NCI-H748 treated with DMSO at 0.1 percent for 48 hours (cell line): ENCODE results near the gene ZBTB47.

Experiments
- DNase-seq: peaks from one replicate; lab custom pipeline; 2025; lab: John Stamatoyannopoulos, UW

ZBTB47 gene

DNA sequence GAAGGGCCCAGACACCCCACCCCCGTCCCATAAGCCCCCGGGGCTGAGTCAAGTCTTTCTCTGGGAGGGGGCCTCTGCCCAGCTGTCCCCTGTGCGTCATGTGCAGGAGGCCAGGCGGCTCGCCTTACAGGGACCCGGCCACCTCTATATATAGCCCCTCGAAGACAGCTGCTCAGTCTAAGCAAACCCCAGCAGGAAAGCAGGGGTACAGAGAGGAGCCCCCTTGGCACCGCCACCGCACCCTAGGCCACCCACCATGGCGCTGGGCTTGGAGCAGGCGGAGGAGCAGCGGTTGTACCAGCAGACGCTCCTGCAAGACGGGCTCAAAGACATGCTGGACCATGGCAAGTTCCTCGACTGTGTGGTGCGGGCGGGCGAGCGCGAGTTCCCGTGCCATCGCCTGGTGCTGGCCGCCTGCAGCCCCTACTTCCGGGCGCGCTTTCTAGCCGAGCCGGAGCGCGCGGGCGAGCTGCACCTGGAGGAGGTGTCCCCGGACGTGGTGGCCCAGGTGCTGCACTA is 31.9 kb downstream of the ZBTB47 start, which contains the start of gene KLHL40:
Gene KLHL40 (plus strand): TSS at position 175 of the 519 bp plus-strand sequence. CDS start 82 bp downstream, at position 257.
- no peak for DNase-seq

GRCh38 chr3:42685891-42686820 is 32.7 kb downstream of the ZBTB47 start:
- no peak for DNase-seq

GRCh38 chr3:42686832-42687650 is 33.5 kb downstream of the ZBTB47 start:
- no peak for DNase-seq

- no peak for DNase-seq
These were observed 34.5 kb downstream of the ZBTB47 start for GRCh38 chr3:42688016-42688415.

DNA sequence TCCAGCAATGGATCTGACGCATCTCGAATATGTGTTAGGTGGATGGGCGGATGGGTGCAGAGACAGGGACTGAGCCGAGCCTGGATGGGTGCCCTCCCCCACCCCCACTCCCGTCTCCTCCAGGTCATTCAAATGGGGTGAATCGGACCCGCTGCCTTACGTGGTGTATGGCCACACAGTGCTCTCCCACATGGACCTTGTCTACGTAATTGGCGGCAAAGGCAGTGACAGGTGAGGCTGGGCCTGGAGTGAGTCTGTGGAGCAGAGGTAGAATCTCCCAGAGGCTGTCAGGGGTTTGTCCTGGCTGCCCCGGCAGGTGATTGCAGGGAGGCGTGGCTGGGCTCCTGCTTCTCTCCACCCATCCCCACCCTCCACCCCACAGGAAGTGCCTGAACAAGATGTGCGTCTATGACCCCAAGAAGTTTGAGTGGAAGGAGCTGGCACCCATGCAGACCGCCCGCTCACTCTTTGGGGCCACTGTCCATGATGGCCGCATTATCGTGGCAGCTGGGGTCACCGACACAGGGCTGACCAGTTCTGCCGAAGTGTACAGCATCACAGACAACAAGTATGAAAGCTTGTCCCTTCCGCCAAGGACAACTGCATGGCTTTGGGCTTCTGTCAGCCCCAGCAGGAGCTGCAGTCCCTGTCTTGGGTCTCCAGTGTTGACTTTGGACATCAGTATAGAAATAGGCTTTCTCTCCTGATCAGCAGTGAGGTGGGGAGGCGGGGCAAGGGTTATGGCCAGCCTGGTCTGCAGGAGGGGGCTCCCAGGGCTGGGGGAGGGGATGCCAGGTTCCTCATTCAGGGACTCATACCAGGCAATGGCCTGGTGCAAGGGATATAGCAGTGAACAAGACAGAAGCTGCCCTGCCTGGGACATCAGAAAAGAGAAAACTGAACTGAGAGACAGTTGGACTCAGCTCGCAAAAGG is 35.3 kb downstream of the ZBTB47 start:
- no peak for DNase-seq

GRCh38 chr3:42689421-42690014 is 36.0 kb downstream of the ZBTB47 start:
- DNase-seq: no peak

DNA sequence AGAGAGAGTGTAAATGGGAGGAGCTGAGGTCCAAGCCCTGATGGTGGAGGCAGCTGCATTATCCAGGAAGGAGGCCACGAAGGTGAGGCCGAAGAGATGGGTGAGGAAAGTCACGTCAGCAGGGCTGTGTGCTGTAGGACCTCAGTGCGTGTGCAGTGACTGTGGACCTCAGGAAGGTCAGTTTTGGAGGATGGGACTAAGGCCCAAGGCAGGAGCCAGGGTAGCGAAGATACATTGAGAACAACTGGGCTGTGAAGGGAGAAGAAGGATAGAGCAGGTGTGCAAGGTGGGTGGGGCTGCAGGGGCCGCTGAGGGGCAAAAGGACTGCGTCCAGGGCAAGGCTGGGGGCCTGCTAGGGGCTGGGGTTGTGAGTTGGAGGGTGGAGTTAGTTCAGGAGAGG is 36.7 kb downstream of the ZBTB47 start:
- DNase-seq: no peak

GRCh38 chr3:42690766-42691680 is 37.5 kb downstream of the ZBTB47 start:
- no peak for DNase-seq

GRCh38 chr3:42691816-42692666 is 38.5 kb downstream of the ZBTB47 start:
- no peak for DNase-seq

GRCh38 chr3:42692667-42693529 is 39.4 kb downstream of the ZBTB47 start:
- DNase-seq: no peak

DNA sequence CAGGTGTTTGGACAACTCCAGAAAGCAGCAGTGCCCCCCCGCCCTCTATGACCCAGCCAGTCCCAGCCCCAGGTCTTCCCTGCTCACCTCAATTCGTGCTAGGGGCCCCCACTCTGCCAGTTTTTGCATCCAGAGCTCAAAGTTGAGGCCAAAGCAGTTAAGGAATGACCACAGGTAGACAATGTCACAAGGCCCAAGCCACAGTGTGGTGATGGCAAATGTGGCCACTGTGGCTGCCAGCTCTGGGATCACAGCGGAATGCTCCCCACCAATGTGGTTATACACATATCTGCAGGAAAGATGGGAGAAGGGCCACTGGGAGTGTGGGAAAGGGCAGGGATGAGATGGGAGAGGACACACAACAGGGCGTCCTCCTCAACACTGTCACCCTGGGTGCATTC is 40.0 kb downstream of the ZBTB47 start:
- no peak for DNase-seq

DNA sequence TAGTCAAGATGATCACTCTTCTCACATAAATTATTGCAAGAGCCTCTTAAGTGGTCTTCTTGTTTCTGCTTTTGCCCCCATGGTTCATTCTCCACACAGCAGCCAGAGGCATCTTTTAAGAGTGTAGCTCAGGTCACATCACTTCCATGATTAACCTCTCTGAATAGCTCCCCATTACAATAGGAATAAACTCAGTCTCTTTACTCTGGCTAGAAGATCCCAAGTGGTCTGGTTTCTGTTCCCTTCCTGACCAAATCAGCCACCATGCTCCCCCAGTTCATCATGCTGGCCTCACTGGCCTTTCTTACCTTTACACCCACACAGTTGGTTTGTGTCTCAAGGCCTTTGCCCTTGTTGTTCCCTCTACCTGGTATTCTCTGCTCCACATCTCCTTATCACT is 40.9 kb downstream of the ZBTB47 start:
- no peak for DNase-seq

DNA sequence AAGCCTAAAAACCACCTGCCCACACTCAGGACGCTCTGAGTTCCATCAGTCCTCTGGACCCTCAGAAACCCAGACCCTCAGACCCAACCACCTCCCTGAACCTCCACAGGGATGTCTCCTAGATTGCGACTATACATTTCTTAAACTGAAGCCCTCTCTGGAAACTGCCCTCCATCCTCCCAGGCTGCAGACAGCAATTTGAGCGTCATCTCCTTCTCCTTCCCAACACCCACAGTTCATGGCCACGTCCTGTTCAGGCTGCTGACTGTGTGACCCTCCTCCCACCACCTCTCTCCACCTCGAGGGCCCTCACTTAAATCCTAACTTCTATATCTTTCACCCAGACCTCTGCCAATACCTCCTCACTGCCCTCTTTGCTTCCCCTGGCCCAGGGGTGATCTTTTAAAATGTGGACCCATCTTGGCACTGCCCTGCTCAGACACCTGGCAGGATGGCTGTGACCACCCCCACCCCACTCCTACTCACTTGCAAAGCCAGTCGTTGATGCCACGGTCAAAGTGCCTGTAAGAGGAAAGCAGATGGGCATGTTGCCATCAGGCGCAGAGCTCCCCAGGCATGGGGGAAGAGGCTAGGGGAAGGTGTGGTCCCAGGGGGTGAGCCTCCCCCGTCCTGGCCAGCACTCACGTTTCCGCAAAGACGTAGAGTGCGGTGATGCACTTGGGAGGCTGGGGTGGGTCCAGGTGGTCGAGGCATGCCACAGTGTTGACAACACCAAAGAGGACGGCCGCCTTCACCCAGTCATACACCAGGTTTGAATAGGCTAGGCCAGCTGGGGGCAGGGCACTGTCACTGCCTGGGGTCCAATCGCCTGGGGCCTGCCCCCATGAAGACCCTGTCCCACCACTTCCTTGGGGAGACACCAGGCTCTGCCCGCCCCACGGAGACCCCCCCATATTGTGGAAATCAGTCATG is 43.1 kb downstream of the ZBTB47 start:
- DNase-seq: no peak

DNA sequence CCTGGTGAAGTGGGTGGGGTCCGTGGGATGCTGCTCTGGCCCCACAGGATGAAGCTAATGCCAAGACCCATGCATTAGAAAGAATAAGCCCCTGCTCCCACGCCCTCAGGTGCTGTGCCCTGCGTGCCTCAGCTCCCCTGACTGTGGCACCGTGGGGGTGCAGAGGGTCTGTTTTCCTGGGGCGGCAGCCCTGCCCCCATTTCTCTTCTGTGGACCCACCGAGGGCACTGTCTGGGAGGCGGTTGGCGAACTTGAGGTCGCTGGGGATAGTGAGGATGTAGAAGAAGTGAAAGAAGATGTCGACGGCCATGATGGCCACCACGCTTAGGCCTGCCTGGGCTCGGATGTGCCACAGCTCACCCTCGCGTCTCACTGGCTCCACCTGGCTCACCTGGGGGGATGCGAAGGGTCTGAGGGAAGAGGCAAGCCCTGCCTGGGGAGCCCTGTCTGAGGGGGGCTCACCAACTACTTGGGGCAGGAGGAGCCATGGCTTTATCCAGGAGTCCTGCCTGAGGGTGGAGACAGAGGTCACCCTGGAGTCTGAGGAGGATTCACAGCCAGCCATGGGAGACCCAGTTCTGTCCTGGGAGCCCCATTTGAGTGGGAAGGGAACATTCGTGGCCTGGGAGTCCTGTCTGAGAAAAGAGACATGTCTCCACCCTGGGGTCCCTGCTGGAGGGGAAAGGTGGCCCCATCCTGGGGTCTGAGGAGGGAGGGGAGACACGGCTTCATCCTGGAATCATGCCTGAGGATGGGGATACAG is 44.0 kb downstream of the ZBTB47 start:
- no peak for DNase-seq

- no peak for DNase-seq
These were observed 44.9 kb downstream of the ZBTB47 start for GRCh38 chr3:42698216-42698910.

GRCh38 chr3:42698911-42699230 is 45.4 kb downstream of the ZBTB47 start:
- DNase-seq: no peak
